Measurements from ENCODE around the gene SPECC1L. TPM values are rescaled to one million over a fixed set of nuclear protein-coding genes. Genes with fewer than 3 reads are reported as not detected.
"Not testable (repeated sequence)": the region's sequence is repeated elsewhere in the genome, so short reads cannot be mapped to it uniquely, and the experiment has no call there.

Gene SPECC1L
- total RNA-seq, 1 experiment from 2014 or later: 52.2 TPM

- peaks cover 48% of the 10 kb centered on the region for H3K4me1 Mint-ChIP-seq (ENCODE audit: low read depth, unreplicated experiment)
- CTCF ChIA-PET: no interaction called here
These were observed 14.1 kb downstream of the SPECC1L start for GRCh38 chr22:24284747-24285203.

GRCh38 chr22:24285245-24285644 lies 14.6 kb downstream of the SPECC1L start:
- Mint-ChIP-seq H3K36me3 (ENCODE audit: insufficient read depth, unreplicated experiment) (no peaks in the 10 kb centered on the region), H3K4me3 (ENCODE audit: low read depth, unreplicated experiment) (no peak overlapping the region), H3K4me1 (ENCODE audit: low read depth, unreplicated experiment) (peaks cover 53% of the 10 kb centered on the region), H3K9me3 (ENCODE audit: low read depth, unreplicated experiment) (no peaks in the 10 kb centered on the region), H3K27ac (ENCODE audit: unreplicated experiment) (no peak overlapping the region), H3K27me3 (ENCODE audit: unreplicated experiment) (no peaks in the 10 kb centered on the region)
- no TSS peak for BruUV-seq (replicated peaks)
- no peak for TF ChIP-seq CTCF (IDR thresholded peaks at IDR 0.05; ENCODE audit: unreplicated experiment)
- no peak for DNase-seq
- intact Hi-C loops (cut with micrococcal nuclease; ENCODE audit: unreplicated experiment): no loop called here
- CTCF ChIA-PET: no interaction called here

More at GRCh38 chr22:24284747-24285203, 14.1 kb downstream of the SPECC1L start:
- no peak for TF ChIP-seq CTCF (IDR thresholded peaks at IDR 0.05; ENCODE audit: unreplicated experiment)
- Mint-ChIP-seq H3K27ac (ENCODE audit: unreplicated experiment) (no peak overlapping the region), H3K36me3 (ENCODE audit: insufficient read depth, unreplicated experiment) (no peaks in the 10 kb centered on the region), H3K27me3 (ENCODE audit: unreplicated experiment) (no peaks in the 10 kb centered on the region), H3K9me3 (ENCODE audit: low read depth, unreplicated experiment) (no peaks in the 10 kb centered on the region), H3K4me3 (ENCODE audit: low read depth, unreplicated experiment) (no peak overlapping the region)
- intact Hi-C loops (cut with micrococcal nuclease; ENCODE audit: unreplicated experiment): no loop called here
- BruUV-seq (replicated peaks): no TSS peak
- no peak for DNase-seq

- H3K4me1 Mint-ChIP-seq (ENCODE audit: low read depth, unreplicated experiment): peaks cover 53% of the 10 kb centered on the region
- intact Hi-C loops (cut with micrococcal nuclease; ENCODE audit: unreplicated experiment); BruUV-seq (replicated peaks); H3K36me3 Mint-ChIP-seq (ENCODE audit: insufficient read depth, unreplicated experiment); CTCF ChIA-PET; H3K4me3 Mint-ChIP-seq (ENCODE audit: low read depth, unreplicated experiment); DNase-seq; H3K27ac Mint-ChIP-seq (ENCODE audit: unreplicated experiment); H3K27me3 Mint-ChIP-seq (ENCODE audit: unreplicated experiment); H3K9me3 Mint-ChIP-seq (ENCODE audit: low read depth, unreplicated experiment): not testable (repeated sequence)
These were observed 16.6 kb downstream of the SPECC1L start for GRCh38 chr22:24287212-24287611.

GRCh38 chr22:24287801-24288200 lies 17.2 kb downstream of the SPECC1L start:
- BruUV-seq (replicated peaks); H3K9me3 Mint-ChIP-seq (ENCODE audit: low read depth, unreplicated experiment); H3K27ac Mint-ChIP-seq (ENCODE audit: unreplicated experiment); DNase-seq; H3K4me3 Mint-ChIP-seq (ENCODE audit: low read depth, unreplicated experiment); CTCF ChIA-PET; H3K27me3 Mint-ChIP-seq (ENCODE audit: unreplicated experiment); H3K36me3 Mint-ChIP-seq (ENCODE audit: insufficient read depth, unreplicated experiment); intact Hi-C loops (cut with micrococcal nuclease; ENCODE audit: unreplicated experiment): not testable (repeated sequence)
- H3K4me1 Mint-ChIP-seq (ENCODE audit: low read depth, unreplicated experiment): peaks cover 50% of the 10 kb centered on the region

GRCh38 chr22:24289114-24289513 lies 18.5 kb downstream of the SPECC1L start:
- CTCF ChIA-PET: no interaction called here
- no peak for DNase-seq
- H3K27me3 Mint-ChIP-seq (ENCODE audit: unreplicated experiment): no peaks in the 10 kb centered on the region
- H3K27ac Mint-ChIP-seq (ENCODE audit: unreplicated experiment): no peak overlapping the region
- no peaks in the 10 kb centered on the region for H3K9me3 Mint-ChIP-seq (ENCODE audit: low read depth, unreplicated experiment)
- H3K4me1 Mint-ChIP-seq (ENCODE audit: low read depth, unreplicated experiment): peaks cover 42% of the 10 kb centered on the region
- no peak overlapping the region for H3K4me3 Mint-ChIP-seq (ENCODE audit: low read depth, unreplicated experiment)
- BruUV-seq (replicated peaks): no TSS peak
- TF ChIP-seq CTCF (IDR thresholded peaks at IDR 0.05; ENCODE audit: unreplicated experiment): no peak
- H3K36me3 Mint-ChIP-seq (ENCODE audit: insufficient read depth, unreplicated experiment): no peaks in the 10 kb centered on the region
- intact Hi-C loops (cut with micrococcal nuclease; ENCODE audit: unreplicated experiment): no loop called here

Data from Calu3 (cell line).